ENCODE measurements around the gene RFX2.
A peak's percentile ranks its signal among the peaks of the same experiment; 100 is the strongest.

The RFX2 gene

DNA sequence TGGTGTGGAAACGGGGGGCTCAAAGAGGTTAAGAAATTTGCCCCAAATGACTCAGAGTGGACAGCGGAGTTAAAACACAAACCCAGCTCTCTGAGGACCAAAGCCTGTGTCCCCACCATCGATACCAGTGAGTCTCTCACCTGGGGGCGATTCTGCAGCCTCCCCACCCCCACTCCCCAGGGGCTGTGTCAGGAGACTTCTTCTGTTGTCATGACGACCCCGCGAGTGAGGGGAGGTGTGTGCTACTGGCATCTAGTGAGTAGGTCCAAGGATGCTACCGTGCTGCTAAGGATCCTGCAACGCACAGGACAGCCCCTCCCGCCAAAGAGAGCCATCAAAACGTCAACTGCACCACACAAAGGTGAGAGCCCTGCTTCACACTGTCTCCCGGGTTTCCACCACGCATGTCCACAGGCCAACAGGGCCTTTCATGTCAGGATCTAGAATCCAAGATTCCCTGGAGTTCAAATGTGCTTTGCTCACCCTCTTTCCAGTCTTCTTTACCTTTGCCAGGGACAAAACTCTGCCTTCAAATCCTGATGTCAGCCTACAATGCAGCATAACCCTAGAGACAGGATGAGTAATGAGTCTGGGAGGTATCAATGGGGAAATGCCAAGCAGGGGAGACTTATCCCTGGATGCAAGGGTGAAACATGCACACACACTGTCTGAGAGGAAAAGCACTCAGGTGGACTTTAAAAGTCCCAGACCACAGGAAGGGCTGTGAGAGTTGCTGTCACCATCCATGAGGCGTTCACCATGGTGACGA, 136.2 kb downstream of the RFX2 start:
- Histone ChIP-seq H3K9me2 (replicated peaks; ENCODE audit: insufficient read depth, low read length) (no peaks in the 10 kb centered on the region), H2AFZ (ENCODE audit: low read depth, low read length, severe bottlenecking) (no peak overlapping the region), H3K9me3 (ENCODE audit: insufficient read depth, low read length) (no peaks in the 10 kb centered on the region), H3K27me3 (ENCODE audit: low read length) (no peaks in the 10 kb centered on the region), H3F3A (ENCODE audit: insufficient read depth) (no peaks in the 10 kb centered on the region), H3K9ac (ENCODE audit: low read length) (no peak overlapping the region; the same call in 1 of the 2 replicates), H4K20me1 (ENCODE audit: low read depth, low read length) (peaks cover 9% of the 10 kb centered on the region; the same call in 1 of the 2 replicates), H3K4me2 (ENCODE audit: low read depth, low read length, poor library complexity, severe bottlenecking) (peak overlapping the region; percentile 97), H3K27ac (ENCODE audit: low read depth, low read length) (peak overlapping the region; percentile 12; the same call in 1 of the 2 replicates), H3K36me3 (ENCODE audit: low read length) (no peaks in the 10 kb centered on the region), H3K4me3 (ENCODE audit: insufficient read depth, low read length, poor library complexity, severe bottlenecking) (no peak overlapping the region), H3K79me2 (ENCODE audit: insufficient read depth, low read length) (peaks cover 95% of the 10 kb centered on the region)
- TF ChIP-seq, protein P1, sequence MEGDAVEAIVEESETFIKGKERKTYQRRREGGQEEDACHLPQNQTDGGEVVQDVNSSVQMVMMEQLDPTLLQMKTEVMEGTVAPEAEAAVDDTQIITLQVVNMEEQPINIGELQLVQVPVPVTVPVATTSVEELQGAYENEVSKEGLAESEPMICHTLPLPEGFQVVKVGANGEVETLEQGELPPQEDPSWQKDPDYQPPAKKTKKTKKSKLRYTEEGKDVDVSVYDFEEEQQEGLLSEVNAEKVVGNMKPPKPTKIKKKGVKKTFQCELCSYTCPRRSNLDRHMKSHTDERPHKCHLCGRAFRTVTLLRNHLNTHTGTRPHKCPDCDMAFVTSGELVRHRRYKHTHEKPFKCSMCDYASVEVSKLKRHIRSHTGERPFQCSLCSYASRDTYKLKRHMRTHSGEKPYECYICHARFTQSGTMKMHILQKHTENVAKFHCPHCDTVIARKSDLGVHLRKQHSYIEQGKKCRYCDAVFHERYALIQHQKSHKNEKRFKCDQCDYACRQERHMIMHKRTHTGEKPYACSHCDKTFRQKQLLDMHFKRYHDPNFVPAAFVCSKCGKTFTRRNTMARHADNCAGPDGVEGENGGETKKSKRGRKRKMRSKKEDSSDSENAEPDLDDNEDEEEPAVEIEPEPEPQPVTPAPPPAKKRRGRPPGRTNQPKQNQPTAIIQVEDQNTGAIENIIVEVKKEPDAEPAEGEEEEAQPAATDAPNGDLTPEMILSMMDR (IDR thresholded peaks at IDR 0.05; ENCODE audit: insufficient read depth, low read length, poor library complexity, severe bottlenecking), result no peak
- no peak for TF ChIP-seq EZH2phosphoT487 (conservative IDR thresholded peaks at IDR 0.05; ENCODE audit: low read length)

DNA sequence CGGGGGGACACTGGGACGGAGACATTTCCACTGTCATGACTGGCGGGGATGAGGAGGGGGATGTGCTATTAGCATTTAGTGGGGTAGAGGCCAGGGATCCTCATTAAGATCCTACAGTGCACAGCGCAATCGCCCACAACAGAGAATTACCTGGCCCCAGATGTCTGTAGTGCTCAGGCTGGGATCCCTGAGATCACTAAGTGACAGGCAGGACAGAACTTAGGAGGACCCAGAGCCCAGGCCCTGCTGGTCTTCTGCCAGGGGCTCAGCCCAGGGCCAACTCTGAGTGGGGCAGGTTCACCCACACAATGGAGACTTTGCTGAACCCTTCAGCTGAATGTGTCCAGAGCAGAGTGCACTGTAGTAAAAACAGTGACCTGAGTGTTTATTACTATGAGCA, 136.9 kb downstream of the RFX2 start:
- H3K9me2 ChIP-seq (replicated peaks; ENCODE audit: insufficient read depth, low read length), result no peaks in the 10 kb centered on the region
- H2AFZ ChIP-seq (ENCODE audit: low read depth, low read length, severe bottlenecking), result no peak overlapping the region
- H3K27ac ChIP-seq (ENCODE audit: low read depth, low read length), result no peak overlapping the region
- H3K36me3 ChIP-seq (ENCODE audit: low read length), result no peaks in the 10 kb centered on the region
- H3K4me2 ChIP-seq (ENCODE audit: low read depth, low read length, poor library complexity, severe bottlenecking), result no peak overlapping the region
- TF ChIP-seq, protein P1 (IDR thresholded peaks at IDR 0.05; ENCODE audit: insufficient read depth, low read length, poor library complexity, severe bottlenecking), result no peak
- no peak for TF ChIP-seq EZH2phosphoT487 (conservative IDR thresholded peaks at IDR 0.05; ENCODE audit: low read length)
- peaks cover 95% of the 10 kb centered on the region for H3K79me2 ChIP-seq (ENCODE audit: insufficient read depth, low read length)
- H3K9ac ChIP-seq (ENCODE audit: low read length), result no peak overlapping the region
- peaks cover 10% of the 10 kb centered on the region; the same call in 1 of the 2 replicates for H4K20me1 ChIP-seq (ENCODE audit: low read depth, low read length)
- H3K4me3 ChIP-seq (ENCODE audit: insufficient read depth, low read length, poor library complexity, severe bottlenecking), result no peak overlapping the region
- no peaks in the 10 kb centered on the region for H3K9me3 ChIP-seq (ENCODE audit: insufficient read depth, low read length)
- H3F3A ChIP-seq (ENCODE audit: insufficient read depth), result no peaks in the 10 kb centered on the region
- H3K27me3 ChIP-seq (ENCODE audit: low read length), result no peaks in the 10 kb centered on the region

DNA sequence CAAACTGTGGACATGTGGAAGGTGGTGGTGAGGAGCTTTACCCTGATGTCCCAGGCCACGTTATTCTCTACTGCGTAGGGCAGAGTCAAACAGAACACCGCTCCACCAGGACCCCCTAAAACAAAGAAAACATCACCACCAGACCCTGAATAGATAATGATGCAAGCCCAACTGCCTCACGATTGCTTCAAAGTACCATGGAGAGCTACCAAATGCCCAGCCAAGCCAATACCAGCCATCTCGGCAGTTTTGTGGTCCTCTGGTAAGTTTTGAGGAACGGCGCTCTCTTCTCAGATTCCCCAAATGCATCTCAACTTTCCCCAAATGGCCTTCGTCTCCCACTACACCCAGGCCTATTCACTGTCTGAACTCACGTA, 138.0 kb downstream of the RFX2 start:
- no peak overlapping the region for H3K4me2 ChIP-seq (ENCODE audit: low read depth, low read length, poor library complexity, severe bottlenecking)
- H3K9me3 ChIP-seq (ENCODE audit: insufficient read depth, low read length), result no peaks in the 10 kb centered on the region
- H3K9ac ChIP-seq (ENCODE audit: low read length), result no peak overlapping the region
- no peak overlapping the region for H3K27ac ChIP-seq (ENCODE audit: low read depth, low read length)
- no peaks in the 10 kb centered on the region for H3K36me3 ChIP-seq (ENCODE audit: low read length)
- TF ChIP-seq EZH2phosphoT487 (conservative IDR thresholded peaks at IDR 0.05; ENCODE audit: low read length), result no peak
- TF ChIP-seq, protein P1 (IDR thresholded peaks at IDR 0.05; ENCODE audit: insufficient read depth, low read length, poor library complexity, severe bottlenecking), result no peak
- H3K27me3 ChIP-seq (ENCODE audit: low read length), result no peaks in the 10 kb centered on the region
- H3K4me3 ChIP-seq (ENCODE audit: insufficient read depth, low read length, poor library complexity, severe bottlenecking), result no peak overlapping the region
- no peaks in the 10 kb centered on the region for H3K9me2 ChIP-seq (replicated peaks; ENCODE audit: insufficient read depth, low read length)
- H3F3A ChIP-seq (ENCODE audit: insufficient read depth), result no peaks in the 10 kb centered on the region
- H2AFZ ChIP-seq (ENCODE audit: low read depth, low read length, severe bottlenecking), result no peak overlapping the region
- H3K79me2 ChIP-seq (ENCODE audit: insufficient read depth, low read length), result peaks cover 99% of the 10 kb centered on the region
- peaks cover 16% of the 10 kb centered on the region; the same call in 1 of the 2 replicates for H4K20me1 ChIP-seq (ENCODE audit: low read depth, low read length)
